GM03348 (cell line): Measurements from ENCODE around the gene UBXN2A.

Experiments used
- DNase-seq: peaks from one replicate; pipeline ENCODE4 v3.0.0; 2012; ENCODE audit warnings: low spot score

Gene UBXN2A, protein sequence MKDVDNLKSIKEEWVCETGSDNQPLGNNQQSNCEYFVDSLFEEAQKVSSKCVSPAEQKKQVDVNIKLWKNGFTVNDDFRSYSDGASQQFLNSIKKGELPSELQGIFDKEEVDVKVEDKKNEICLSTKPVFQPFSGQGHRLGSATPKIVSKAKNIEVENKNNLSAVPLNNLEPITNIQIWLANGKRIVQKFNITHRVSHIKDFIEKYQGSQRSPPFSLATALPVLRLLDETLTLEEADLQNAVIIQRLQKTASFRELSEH

DNA sequence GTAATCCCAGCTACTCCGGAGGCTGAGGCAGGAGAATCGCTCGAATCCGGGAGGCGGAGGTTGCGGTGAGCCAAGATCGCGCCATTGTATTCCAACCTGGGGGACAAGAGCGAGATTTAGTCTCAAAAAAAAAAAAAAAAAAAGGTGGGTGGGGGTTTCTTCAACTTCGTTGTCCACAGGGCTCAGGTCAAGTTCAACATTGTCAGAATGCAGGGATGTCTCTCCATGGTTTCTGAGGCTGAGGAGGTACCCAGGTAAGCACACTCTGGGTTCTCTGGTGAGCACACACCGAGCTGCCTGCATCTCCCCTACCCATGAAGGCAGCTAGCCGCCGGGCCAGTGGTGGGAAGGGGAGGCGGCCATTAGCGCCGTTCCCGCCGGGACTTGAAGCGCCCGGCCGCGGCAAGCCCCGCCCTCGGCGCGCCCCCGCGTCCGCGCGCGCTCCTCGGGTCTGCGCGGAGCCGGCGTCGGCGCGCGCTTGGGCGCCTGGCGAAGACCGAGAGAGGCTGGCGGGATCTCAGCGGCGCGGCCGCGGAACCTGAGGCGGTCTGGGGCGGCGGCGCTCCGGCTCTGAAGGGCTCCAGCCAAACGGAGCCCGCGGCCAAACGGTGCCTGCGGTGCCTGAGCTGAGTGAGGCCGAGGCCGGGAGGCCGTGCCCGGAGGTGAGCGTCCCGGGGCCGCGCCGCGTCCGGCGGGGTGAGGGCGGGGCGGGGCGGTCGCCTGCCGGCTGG lies at the start of gene UBXN2A:
Gene UBXN2A (plus strand): TSS at position 477 of the 731 bp plus-strand sequence. CDS start 17,852 bp downstream, outside the sequence.
- DNase-seq: peak; percentile 95

DNA sequence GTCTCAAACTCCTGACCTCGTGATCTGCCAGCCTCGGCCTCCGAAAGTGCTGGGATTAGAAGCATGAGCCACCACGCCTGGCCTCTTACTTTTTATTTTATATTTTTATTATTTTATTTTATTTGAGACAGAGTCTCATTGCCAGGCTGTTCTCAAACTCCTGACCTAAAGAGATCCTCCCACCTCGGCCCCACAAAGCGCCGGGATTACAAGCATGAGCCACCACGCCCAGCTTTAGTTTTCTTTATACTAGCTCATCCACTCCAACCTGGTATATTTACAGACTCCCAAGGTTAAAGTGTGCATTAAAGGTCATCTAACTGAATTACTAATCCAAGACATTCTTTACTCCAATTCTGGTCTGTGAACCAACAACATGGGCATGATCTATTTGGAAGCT lies 40.1 kb upstream of the UBXN2A start:
- no peak for DNase-seq

DNA sequence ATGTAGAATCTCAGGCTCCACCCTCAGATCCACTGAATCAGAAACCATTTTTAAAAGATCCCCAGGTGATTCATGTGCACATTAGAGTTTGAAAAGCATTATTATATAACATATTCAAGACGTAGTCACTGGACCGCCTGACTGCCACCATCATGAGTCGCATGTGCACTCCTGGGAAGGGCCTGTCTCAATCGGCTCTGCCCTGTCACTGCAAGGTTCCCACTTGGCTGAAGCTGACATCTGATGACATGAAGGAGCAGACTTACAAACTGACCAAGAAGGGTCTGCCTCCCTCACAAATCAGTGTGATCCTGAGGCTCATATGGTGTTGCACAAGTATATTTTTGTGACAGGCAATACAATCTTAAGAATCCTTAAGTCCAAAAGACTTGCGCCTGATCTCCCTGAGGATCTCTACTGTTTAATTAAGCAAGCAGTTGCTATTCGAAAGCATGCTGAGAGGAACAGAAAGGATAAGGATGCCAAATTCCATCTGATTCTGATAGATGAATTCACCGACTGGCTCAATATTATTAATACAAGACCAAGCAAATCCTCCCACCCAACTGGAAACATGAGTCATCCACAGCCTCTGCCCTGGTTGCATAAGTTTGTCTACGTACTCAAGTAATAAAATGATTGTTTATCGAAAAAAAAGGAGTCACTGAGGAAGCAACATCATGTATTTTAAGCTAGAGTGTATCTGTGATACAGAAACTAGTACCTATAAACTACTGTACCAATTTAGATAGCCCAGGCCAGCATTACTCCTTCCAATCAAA lies 39.5 kb upstream of the UBXN2A start:
- DNase-seq: peak; percentile 68

DNA sequence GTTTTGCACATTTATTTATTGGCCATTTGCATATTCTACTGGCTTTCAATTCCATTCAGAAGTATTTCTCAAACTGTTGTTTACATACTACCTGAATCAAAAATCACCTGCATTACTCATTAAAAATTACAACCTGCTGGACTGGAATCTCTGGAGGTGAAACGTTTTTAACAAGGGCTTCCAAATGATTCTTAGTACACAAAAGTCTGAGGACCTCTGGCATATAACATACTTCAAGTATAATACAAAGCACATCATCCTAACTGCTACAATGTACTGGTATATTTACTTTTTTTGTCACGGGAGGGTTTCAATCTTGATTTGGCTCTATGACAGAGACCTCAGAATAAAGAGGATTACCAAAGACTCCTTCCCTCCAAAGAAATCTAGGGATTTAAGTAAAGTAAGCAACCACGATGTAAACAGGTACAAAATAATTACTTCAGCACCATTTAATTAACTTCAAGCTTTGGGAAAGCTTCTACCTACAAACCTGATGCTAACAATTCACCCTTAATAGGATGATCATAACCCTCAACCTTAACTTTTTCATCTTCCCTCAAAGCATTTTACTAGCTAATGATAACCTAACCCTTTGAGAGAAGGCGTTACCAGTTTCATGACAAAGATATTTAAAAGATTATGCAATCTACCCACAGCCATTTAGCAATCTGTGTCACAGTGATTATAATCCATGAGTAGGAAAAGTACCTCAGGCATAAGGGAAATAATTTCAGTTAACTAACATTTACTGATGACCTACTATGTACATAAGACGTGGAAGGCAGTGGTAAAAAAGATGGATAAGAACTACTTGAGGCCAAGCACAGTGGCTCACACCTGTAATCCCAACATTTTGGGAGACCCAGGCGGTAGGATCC lies 38.1 kb upstream of the UBXN2A start:
- peak; percentile 41 for DNase-seq

DNA sequence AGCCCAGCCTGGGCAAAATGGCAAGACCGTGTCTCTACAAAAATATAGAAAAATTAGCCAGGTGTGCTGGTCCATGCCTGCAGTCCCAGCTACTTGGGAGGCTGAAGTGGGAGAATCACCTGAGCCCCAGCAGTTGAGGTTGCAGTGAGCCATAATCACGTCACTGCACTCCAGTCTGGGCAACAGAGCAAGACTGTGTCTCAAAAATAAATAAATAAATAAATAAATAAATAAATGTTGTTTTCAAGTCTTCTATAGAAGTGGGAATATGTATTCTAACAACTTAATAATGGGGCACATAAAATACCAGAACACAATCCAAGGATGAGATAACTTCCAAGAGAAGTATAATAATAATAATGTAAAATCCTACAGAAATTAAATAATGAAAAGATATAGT lies 37.2 kb upstream of the UBXN2A start:
- no peak for DNase-seq

DNA sequence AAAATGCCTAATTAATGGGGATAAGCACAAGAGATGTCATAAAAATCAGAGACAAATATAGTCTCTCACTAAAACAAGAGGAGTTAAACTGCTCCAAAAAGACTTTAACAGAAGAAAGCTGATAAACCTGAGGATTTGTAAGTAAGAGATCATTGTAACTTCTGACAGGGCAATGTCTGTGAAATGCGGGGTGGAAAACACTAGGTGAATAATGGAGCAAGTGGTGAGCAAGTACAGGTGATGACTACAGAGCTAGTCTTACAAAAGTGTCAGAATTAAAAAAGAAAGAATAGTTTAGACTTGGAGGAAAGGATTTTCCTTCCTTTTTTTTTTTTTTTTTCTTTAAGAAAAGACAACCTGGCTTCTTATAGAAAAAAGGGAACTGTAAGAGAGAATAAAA lies 36.0 kb upstream of the UBXN2A start:
- DNase-seq: no peak

DNA sequence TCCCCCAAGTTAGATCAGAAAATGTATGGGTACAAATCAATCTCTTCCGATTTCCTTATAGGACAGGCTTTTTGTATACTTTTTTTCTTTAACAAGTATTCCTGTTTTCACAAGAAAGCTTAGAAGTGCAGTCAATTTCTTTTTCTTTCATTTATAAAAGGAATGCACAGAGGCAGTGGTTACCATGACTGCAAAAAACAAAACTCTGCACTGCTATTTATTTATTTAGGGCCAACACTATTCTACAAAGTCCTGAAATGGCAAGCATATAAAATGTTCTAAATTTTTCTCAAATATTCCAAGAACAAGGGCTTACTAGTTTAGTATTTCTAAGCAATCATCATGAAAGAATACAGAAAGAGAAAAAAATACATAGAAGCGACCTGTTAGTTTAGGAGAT lies 35.6 kb upstream of the UBXN2A start:
- DNase-seq: peak; percentile 18

DNA sequence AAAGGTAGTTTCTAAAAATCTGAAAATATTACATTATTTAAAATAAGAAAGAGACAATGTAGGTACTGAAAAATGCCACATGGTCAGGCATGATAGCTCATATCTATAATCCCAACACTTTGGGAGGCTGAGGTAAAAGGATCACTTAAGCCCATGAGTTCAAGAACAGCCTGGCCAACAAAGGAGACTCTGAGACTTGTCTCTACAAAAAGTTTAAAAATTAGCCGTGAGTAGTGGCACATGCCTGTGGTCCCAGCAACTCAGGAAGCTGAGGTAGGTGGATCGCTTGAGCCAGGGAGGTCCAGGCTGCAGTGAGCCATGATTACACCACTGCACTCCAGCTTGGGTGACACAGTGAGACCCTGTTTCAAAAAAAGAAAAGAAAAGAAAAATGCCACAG lies 35.1 kb upstream of the UBXN2A start:
- no peak for DNase-seq

DNA sequence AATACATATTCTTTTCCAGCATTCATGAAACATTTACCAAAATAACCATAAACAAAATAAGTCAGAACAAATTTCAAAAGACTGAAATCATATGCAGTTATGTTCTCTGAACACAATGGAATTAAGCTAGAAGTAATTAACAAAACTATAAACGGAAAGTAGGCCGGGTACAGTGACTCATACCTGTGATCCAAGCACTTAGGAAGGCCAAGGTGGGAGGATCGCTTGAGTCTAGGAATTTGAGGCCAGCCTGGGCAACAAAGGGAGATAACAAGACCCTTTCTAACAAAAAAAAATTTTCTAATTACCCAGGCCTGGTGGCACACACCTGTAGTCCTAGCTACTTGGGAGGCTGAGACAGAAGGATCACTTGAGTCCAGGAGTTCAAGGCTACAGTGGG lies 28.2 kb upstream of the UBXN2A start:
- DNase-seq: no peak

DNA sequence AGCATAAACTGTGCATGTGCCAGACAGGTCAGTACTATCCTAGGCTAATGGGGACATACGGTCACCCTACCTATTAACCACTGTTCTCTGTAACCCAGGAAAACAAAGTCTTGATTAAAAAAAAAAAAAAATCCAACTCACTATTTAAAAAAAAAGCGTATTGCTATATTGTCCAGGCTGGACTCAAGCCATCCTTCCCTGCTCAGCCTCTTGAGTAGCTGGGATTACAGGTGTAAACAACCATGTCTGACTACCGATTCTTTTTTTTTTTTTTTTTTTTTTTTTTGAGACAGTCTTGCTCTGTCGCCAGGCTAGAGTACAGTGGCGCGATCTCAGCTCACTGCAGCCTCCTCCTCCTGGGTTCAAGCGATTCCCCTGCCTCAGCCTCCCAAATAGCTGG lies 24.9 kb upstream of the UBXN2A start:
- DNase-seq: no peak

DNA sequence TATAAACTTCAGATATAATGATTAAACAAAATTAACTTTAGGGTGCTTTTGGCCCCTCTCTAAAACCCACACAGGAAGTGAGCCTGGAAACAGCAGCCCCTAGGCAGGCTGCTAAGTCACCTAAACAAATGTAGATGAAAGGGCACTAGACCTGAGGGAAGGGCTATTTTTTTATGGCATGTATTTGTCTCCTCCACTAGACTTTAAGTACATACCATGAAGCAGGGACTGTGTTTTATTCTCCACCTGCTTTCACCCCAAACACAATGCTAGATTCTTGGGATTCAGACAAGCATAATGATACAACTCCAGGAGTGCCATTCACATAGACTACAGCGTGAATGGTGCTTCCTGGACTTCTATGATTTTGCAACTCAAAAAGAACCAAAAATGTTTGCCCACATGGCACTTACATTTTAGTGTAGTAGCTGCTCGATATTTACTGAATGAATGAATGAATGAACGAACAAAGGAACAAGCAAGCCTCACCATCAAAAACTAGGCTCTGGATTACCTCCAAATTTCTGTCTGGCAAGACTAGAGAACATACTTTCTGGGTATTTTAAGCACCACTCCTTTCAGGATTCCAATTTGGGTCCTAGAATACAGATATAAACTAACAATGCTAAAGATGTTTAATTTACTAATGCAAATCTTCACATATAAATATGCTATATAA lies 23.4 kb upstream of the UBXN2A start:
- no peak for DNase-seq

DNA sequence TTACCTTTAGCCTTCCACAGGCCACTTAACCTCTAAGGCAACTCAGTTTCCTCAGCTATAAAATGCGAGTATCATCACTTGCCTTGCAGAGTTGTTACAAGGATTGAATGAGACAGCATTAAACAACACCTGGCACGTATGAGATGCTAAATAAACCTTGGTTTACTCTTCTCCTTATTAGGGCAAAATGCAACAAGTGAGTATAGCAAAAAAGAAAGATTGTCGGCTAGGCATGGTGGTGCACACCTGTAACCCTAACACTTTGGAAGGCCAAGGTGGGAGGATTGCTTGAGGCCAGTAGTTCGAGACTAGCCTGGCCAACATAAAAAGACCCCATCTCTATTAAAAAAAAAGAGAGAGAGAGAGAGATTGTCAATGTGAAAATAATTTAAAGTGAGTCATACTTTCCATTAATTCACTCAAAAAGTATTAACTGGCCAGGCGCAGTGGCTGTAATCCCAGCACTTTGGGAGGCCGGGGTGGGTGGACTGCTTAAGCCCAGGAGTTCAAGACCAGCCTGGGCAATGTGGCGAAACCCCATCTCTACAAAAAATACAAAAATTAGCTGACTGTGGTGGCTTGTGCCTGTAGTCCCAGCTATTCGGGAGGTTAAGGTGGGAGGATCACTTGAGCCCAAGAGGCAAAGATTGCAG lies 21.3 kb upstream of the UBXN2A start:
- no peak for DNase-seq

DNA sequence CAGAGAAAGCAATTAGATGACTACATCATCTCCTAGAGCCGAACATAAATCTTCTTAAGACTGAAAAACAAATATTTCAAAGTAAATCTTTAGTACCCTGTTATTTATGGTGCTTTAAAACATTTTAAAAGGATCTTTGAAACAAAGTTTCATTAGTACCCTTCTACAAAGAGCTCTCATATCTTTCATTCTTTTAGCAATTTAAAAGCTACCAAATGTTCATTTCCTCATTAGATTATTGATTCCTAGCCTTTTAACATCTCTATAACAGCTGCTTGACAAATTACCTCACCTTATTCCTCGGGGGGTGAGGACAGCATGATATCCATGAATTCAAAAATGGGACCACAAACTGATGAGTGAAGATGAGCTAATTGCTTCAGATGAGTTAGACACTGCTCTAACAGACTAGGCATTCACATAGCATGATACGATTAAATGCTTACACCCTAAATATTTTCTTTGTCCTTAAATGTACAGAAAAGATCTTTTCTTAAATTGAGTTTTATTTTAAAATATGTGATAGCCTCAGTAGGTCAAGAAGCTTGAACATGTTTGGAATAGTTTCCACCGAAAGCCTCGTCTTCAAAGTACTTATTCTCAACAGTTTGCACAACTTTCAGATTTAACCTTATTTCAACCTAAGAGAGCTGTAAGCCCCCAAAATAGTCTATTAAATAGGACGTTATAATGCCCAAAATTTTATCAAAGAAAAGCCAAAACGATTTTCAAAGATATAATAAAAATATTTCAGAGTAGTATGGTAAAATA lies 15.5 kb upstream of the UBXN2A start:
- no peak for DNase-seq

DNA sequence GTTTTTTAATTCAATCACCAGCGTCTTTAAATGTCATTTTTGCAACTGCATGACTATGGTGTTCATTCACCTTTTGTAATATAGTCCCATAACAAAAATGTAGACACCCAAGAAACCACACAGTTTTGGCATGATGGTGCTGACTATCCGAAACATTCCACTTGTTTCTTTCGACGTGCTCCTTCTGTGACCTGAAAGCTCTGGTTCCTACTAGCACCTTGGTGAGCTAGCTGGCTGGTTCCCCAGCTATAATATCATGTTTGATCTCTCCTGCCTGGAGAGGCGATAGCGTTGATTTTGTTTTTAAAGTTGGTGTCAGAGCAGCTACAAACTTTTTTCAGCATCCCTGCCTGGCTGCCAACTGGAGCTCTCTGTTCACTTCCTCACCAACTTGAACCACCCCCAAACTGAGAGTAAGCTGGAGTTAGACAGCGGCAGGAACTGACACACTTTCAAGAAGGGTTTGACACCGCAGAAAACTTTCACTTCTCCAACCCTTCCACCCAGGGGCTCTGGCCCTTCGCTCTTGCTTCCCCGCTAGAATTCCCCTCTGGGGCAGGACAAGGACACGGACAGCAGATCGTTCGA lies 14.5 kb upstream of the UBXN2A start:
- DNase-seq: peak; percentile 66

DNA sequence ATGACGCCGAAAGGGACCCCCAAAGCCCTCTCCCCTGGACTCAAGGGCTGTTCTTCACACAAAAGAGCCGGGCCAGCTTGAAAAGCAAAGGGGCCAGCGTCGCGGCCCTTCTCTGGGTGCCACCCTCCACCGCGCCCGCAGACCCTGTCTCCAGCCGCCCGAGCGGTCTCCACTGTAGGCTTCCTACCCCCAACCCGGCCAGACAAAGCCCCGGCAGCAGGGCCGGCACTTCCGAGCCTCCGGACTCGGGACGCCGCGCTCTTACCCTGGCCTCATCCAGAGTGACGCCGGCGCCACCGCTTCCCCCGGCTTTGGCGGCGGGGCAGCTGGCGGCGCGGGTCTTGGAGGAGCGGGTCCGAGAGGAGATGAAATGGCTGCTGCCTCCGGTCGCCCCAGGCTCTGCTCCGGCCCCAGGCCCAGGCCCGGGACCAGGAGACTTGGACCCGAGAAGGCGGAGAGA lies 13.9 kb upstream of the UBXN2A start:
- peak; percentile 64 for DNase-seq

DNA sequence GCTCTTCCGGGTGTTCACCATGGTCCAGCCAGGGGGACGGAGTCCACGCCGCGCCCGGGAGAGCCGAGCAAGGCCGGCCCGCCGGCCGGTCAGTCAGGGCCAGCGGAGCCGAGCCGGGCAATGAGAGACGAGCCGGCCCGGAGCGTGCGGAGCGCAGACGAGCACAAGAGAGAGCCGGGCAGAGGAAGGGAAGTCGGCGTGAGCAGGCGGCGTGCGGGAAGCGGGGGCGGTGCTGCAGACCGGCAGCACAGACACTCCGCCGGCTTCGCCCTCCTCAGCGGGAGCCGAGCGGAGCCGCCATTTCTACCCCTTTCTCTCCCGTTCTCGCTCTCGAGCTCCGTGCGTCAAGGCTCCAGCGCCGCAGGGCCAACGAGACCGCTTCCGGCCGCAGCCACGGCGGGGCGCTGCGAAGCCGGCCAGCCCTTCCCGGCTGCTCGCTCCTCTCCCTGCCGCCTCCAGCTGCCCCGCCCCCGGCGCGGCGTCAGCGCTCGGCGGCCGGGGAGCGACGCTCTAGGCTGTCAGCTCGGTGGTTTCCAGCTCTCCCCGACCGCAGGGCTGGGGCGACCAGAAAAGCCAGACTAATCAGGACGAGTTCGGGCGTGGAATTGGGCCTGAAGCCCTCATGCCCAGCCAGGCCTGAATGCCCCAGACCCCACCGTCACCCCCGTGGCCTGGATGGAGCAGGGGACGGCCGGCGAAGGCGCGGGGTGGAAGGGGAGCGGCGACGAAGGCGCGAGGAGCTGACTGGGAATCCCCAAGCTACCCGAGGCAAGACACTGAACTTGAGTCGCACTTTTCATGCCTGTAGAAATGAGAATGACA lies 13.3 kb upstream of the UBXN2A start, which contains the start of gene ATAD2B:
Gene ATAD2B (minus strand): TSS at position 374 of the 822 bp plus-strand sequence. CDS start 353 bp downstream, at position 21.
- peak; percentile 99 for DNase-seq

DNA sequence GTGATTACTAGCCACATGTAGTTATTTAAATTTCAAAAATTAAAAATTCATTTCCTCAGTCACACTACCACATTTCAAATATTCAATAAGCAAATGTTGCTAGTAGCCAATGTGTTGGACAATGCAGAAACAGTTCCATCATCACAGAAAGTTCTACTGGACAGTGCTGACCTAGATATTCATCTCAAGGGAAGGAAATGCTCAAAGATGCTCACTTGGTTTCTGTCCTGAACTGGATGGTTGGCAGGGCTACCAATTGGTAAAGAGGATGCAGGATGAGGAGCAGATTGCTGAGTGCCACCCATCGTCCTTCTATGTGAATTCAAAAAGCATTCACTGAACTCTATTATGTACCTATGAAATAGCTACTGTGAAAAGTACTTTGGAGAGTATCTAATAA lies 6.0 kb upstream of the UBXN2A start:
- DNase-seq: no peak
